ENCODE results near the gene CCBE1.

The CCBE1 gene

GRCh38 chr18:59659508-59660170 lies 37.6 kb downstream of the CCBE1 start:
- no peak for DNase-seq
- no peak overlapping the region for H2BK5ac ChIP-seq (ENCODE audit: low read depth, low read length, poor library complexity, severe bottlenecking)
- no peak overlapping the region for H3K27ac ChIP-seq (ENCODE audit: low read length, poor library complexity, severe bottlenecking)
- H2BK120ac ChIP-seq (ENCODE audit: low read depth, low read length) = no peak overlapping the region
- H2AFZ ChIP-seq (ENCODE audit: low read depth, low read length) = no peak overlapping the region
- H2BK12ac ChIP-seq (ENCODE audit: low read length in 2 of 2) = no peak overlapping the region
- H2AK5ac ChIP-seq (ENCODE audit: low read length, severe bottlenecking) = no peak overlapping the region
- H3K9me3 ChIP-seq (ENCODE audit: control insufficient read depth, low read length) = no peaks in the 10 kb centered on the region
- no peak overlapping the region for H3K23ac ChIP-seq (ENCODE audit: low read length in 2 of 2)
- H4K91ac ChIP-seq (ENCODE audit: low read length) = no peak overlapping the region
- peak overlapping the region; percentile 26 for H3K4me2 ChIP-seq (ENCODE audit: low read length, poor library complexity, severe bottlenecking)
- no peaks in the 10 kb centered on the region for H3K4me1 ChIP-seq (ENCODE audit: control insufficient read depth, insufficient read depth, low read depth, low read length)
- H3K9ac ChIP-seq (ENCODE audit: low read length) = peak overlapping the region; percentile 63
- no peaks in the 10 kb centered on the region for H3K79me1 ChIP-seq (replicated peaks; ENCODE audit: low read length, poor library complexity, severe bottlenecking)
- H3K4ac ChIP-seq (ENCODE audit: low read depth in 1 of 2, low read length in 2 of 2) = no peak overlapping the region
- H3K36me3 ChIP-seq (ENCODE audit: control insufficient read depth in 1 of 2, insufficient read depth in 2 of 2, low read depth in 1 of 2, low read length in 2 of 2) = no peaks in the 10 kb centered on the region
- no peak overlapping the region for H4K8ac ChIP-seq (ENCODE audit: low read length)
- no peak overlapping the region for H3K14ac ChIP-seq (ENCODE audit: low read length in 2 of 2)
- H3K4me3 ChIP-seq (ENCODE audit: insufficient read depth in 1 of 2, low read depth in 1 of 2, low read length in 2 of 2) = peak overlapping the region in 1 of 2 experiments; percentile 66
- no peak overlapping the region for H3K18ac ChIP-seq (ENCODE audit: low read depth in 1 of 2, low read length in 2 of 2)
- WGBS = 75% methylated on average over 14 of the region's 14 CpGs
- no peak overlapping the region for H2BK15ac ChIP-seq (ENCODE audit: low read depth, poor library complexity, severe bottlenecking)
- H3K27me3 ChIP-seq (ENCODE audit: control insufficient read depth in 1 of 2, insufficient read depth in 1 of 2, low read length in 2 of 2) = no peaks in the 10 kb centered on the region

- H3K23ac ChIP-seq (ENCODE audit: low read length in 2 of 2) = no peak overlapping the region
- WGBS = 100% methylated on average over 6 of the region's 7 CpGs
Measured at GRCh38 chr18:59658941-59659340, 38.3 kb downstream of the CCBE1 start.

GRCh38 chr18:59657012-59657411 lies 40.2 kb downstream of the CCBE1 start:
- H2BK5ac ChIP-seq (ENCODE audit: low read depth, low read length, poor library complexity, severe bottlenecking) = no peak overlapping the region
- H2AK5ac ChIP-seq (ENCODE audit: low read length, severe bottlenecking) = no peak overlapping the region
- no peak overlapping the region for H3K23ac ChIP-seq (ENCODE audit: low read length in 2 of 2)
- no peaks in the 10 kb centered on the region for H3K4me1 ChIP-seq (ENCODE audit: control insufficient read depth, insufficient read depth, low read depth, low read length)
- no peaks in the 10 kb centered on the region for H3K36me3 ChIP-seq (ENCODE audit: control insufficient read depth in 1 of 2, insufficient read depth in 2 of 2, low read depth in 1 of 2, low read length in 2 of 2)
- H4K91ac ChIP-seq (ENCODE audit: low read length) = no peak overlapping the region
- peak overlapping the region in 1 of 2 experiments; percentile 47 for H2BK12ac ChIP-seq (ENCODE audit: low read length in 2 of 2)
- H3K9ac ChIP-seq (ENCODE audit: low read length) = no peak overlapping the region
- no peak overlapping the region for H3K4me3 ChIP-seq (ENCODE audit: insufficient read depth in 1 of 2, low read depth in 1 of 2, low read length in 2 of 2)
- no peak overlapping the region for H2BK15ac ChIP-seq (ENCODE audit: low read depth, poor library complexity, severe bottlenecking)
- peak overlapping the region in 1 of 2 experiments; percentile 60 for H3K18ac ChIP-seq (ENCODE audit: low read depth in 1 of 2, low read length in 2 of 2)
- H4K8ac ChIP-seq (ENCODE audit: low read length) = no peak overlapping the region
- no peaks in the 10 kb centered on the region for H3K27me3 ChIP-seq (ENCODE audit: control insufficient read depth in 1 of 2, insufficient read depth in 1 of 2, low read length in 2 of 2)
- DNase-seq = no peak
- no peak overlapping the region for H2BK120ac ChIP-seq (ENCODE audit: low read depth, low read length)
- no peak overlapping the region for H3K14ac ChIP-seq (ENCODE audit: low read length in 2 of 2)
- H3K27ac ChIP-seq (ENCODE audit: low read length, poor library complexity, severe bottlenecking) = no peak overlapping the region
- no peak overlapping the region for H2AFZ ChIP-seq (ENCODE audit: low read depth, low read length)
- H3K4me2 ChIP-seq (ENCODE audit: low read length, poor library complexity, severe bottlenecking) = no peak overlapping the region
- H3K79me1 ChIP-seq (replicated peaks; ENCODE audit: low read length, poor library complexity, severe bottlenecking) = no peaks in the 10 kb centered on the region
- WGBS = 93% methylated on average over 5 of the region's 5 CpGs
- no peak overlapping the region for H3K4ac ChIP-seq (ENCODE audit: low read depth in 1 of 2, low read length in 2 of 2)
- no peaks in the 10 kb centered on the region for H3K9me3 ChIP-seq (ENCODE audit: control insufficient read depth, low read length)

More at GRCh38 chr18:59658941-59659340, 38.3 kb downstream of the CCBE1 start:
- Histone ChIP-seq H3K9ac (ENCODE audit: low read length) (peak overlapping the region; percentile 63), H3K9me3 (ENCODE audit: control insufficient read depth, low read length) (no peaks in the 10 kb centered on the region), H3K18ac (ENCODE audit: low read depth in 1 of 2, low read length in 2 of 2) (no peak overlapping the region), H3K14ac (ENCODE audit: low read length in 2 of 2) (no peak overlapping the region), H3K79me1 (replicated peaks; ENCODE audit: low read length, poor library complexity, severe bottlenecking) (no peaks in the 10 kb centered on the region), H3K4me2 (ENCODE audit: low read length, poor library complexity, severe bottlenecking) (no peak overlapping the region), H2BK15ac (ENCODE audit: low read depth, poor library complexity, severe bottlenecking) (no peak overlapping the region), H3K4me1 (ENCODE audit: control insufficient read depth, insufficient read depth, low read depth, low read length) (no peaks in the 10 kb centered on the region), H3K4me3 (ENCODE audit: insufficient read depth in 1 of 2, low read depth in 1 of 2, low read length in 2 of 2) (peak overlapping the region in 1 of 2 experiments; percentile 66), H2AK5ac (ENCODE audit: low read length, severe bottlenecking) (no peak overlapping the region), H2BK5ac (ENCODE audit: low read depth, low read length, poor library complexity, severe bottlenecking) (no peak overlapping the region), H3K4ac (ENCODE audit: low read depth in 1 of 2, low read length in 2 of 2) (no peak overlapping the region), H3K27me3 (ENCODE audit: control insufficient read depth in 1 of 2, insufficient read depth in 1 of 2, low read length in 2 of 2) (no peaks in the 10 kb centered on the region), H3K27ac (ENCODE audit: low read length, poor library complexity, severe bottlenecking) (no peak overlapping the region), H3K36me3 (ENCODE audit: control insufficient read depth in 1 of 2, insufficient read depth in 2 of 2, low read depth in 1 of 2, low read length in 2 of 2) (no peaks in the 10 kb centered on the region), H4K91ac (ENCODE audit: low read length) (no peak overlapping the region), H2AFZ (ENCODE audit: low read depth, low read length) (no peak overlapping the region), H2BK120ac (ENCODE audit: low read depth, low read length) (no peak overlapping the region), H2BK12ac (ENCODE audit: low read length in 2 of 2) (no peak overlapping the region), H4K8ac (ENCODE audit: low read length) (no peak overlapping the region)
- DNase-seq = no peak

GRCh38 chr18:59656373-59656887 lies 40.8 kb downstream of the CCBE1 start:
- no peaks in the 10 kb centered on the region for H3K79me1 ChIP-seq (replicated peaks; ENCODE audit: low read length, poor library complexity, severe bottlenecking)
- no peak overlapping the region for H2BK12ac ChIP-seq (ENCODE audit: low read length in 2 of 2)
- no peak overlapping the region for H4K91ac ChIP-seq (ENCODE audit: low read length)
- H3K4me1 ChIP-seq (ENCODE audit: control insufficient read depth, insufficient read depth, low read depth, low read length) = no peaks in the 10 kb centered on the region
- H3K9me3 ChIP-seq (ENCODE audit: control insufficient read depth, low read length) = no peaks in the 10 kb centered on the region
- DNase-seq = no peak
- 90% methylated on average over 6 of the region's 6 CpGs for WGBS
- H3K27ac ChIP-seq (ENCODE audit: low read length, poor library complexity, severe bottlenecking) = no peak overlapping the region
- no peak overlapping the region for H2BK120ac ChIP-seq (ENCODE audit: low read depth, low read length)
- no peak overlapping the region for H3K14ac ChIP-seq (ENCODE audit: low read length in 2 of 2)
- no peak overlapping the region for H3K4me3 ChIP-seq (ENCODE audit: insufficient read depth in 1 of 2, low read depth in 1 of 2, low read length in 2 of 2)
- no peak overlapping the region for H3K4ac ChIP-seq (ENCODE audit: low read depth in 1 of 2, low read length in 2 of 2)
- no peak overlapping the region for H3K23ac ChIP-seq (ENCODE audit: low read length in 2 of 2)
- no peaks in the 10 kb centered on the region for H3K27me3 ChIP-seq (ENCODE audit: control insufficient read depth in 1 of 2, insufficient read depth in 1 of 2, low read length in 2 of 2)
- no peak overlapping the region for H3K18ac ChIP-seq (ENCODE audit: low read depth in 1 of 2, low read length in 2 of 2)
- no peaks in the 10 kb centered on the region for H3K36me3 ChIP-seq (ENCODE audit: control insufficient read depth in 1 of 2, insufficient read depth in 2 of 2, low read depth in 1 of 2, low read length in 2 of 2)
- H2AFZ ChIP-seq (ENCODE audit: low read depth, low read length) = no peak overlapping the region
- no peak overlapping the region for H2BK15ac ChIP-seq (ENCODE audit: low read depth, poor library complexity, severe bottlenecking)
- H3K9ac ChIP-seq (ENCODE audit: low read length) = no peak overlapping the region
- no peak overlapping the region for H2BK5ac ChIP-seq (ENCODE audit: low read depth, low read length, poor library complexity, severe bottlenecking)
- no peak overlapping the region for H3K4me2 ChIP-seq (ENCODE audit: low read length, poor library complexity, severe bottlenecking)
- H2AK5ac ChIP-seq (ENCODE audit: low read length, severe bottlenecking) = no peak overlapping the region
- H4K8ac ChIP-seq (ENCODE audit: low read length) = no peak overlapping the region

Measured in mesenchymal stem cell (in vitro differentiated cells and primary cell).